Small intestine (tissue), 7 donors: ENCODE data around the gene IPO13. TPM values are rescaled to one million over a fixed set of nuclear protein-coding genes. Genes with fewer than 3 reads are reported as not detected.
A peak's percentile ranks its signal among the peaks of the same experiment; 100 is the strongest.

Experiments
- DNase-seq, 2 donors: peaks; one replicate each; pipeline versions ENCODE4 v3.0.0 to v3.0.0-alpha.2; 2013
- FAIRE-seq: peaks from 2 replicates; lab custom pipeline; 2012; peaks lifted over from hg19 to GRCh38; lab: Jason Lieb, UNC
- H3K27ac ChIP-seq, 3 donors: one replicate each; pipeline ENCODE4 v1.5.1; 2013; ENCODE audit warnings: low read length in 2 of 3, mild to moderate bottlenecking in 2 of 3, control low read depth in 1 of 3, inconsistent platforms in 1 of 3, low read depth in 1 of 3, moderate library complexity in 1 of 3
- H3K27me3 ChIP-seq, 3 donors: one replicate each; pipeline ENCODE4 v1.6.1; 2013; ENCODE audit warnings: low read length in 3 of 3, inconsistent platforms in 1 of 3; ENCODE audit not compliant: control insufficient read depth in 3 of 3, insufficient read depth in 3 of 3
- H3K36me3 ChIP-seq, 3 donors: one replicate each; pipeline ENCODE4 v1.6.1; 2013; ENCODE audit warnings: low read length in 3 of 3, inconsistent platforms in 1 of 3, low read depth in 1 of 3, mild to moderate bottlenecking in 1 of 3, moderate library complexity in 1 of 3; ENCODE audit not compliant: control insufficient read depth in 3 of 3, insufficient read depth in 2 of 3
- H3K4me1 ChIP-seq, 3 donors: one replicate each; pipeline ENCODE4 v1.6.1; 2013; ENCODE audit warnings: low read length in 2 of 3, inconsistent platforms in 1 of 3, low read depth in 1 of 3, mild to moderate bottlenecking in 1 of 3, moderate library complexity in 1 of 3; ENCODE audit not compliant: control insufficient read depth in 3 of 3, insufficient read depth in 2 of 3
- H3K4me3 ChIP-seq, 3 donors: one replicate each; pipeline ENCODE4 v1.5.1; 2013; ENCODE audit warnings: low read length in 3 of 3, control low read depth in 1 of 3, inconsistent platforms in 1 of 3, low read depth in 1 of 3, mild to moderate bottlenecking in 1 of 3, moderate library complexity in 1 of 3
- H3K9me3 ChIP-seq, 2 donors: one replicate each; pipeline ENCODE4 v1.6.1; 2013; ENCODE audit warnings: low read depth in 1 of 2, low read length in 1 of 2; ENCODE audit not compliant: control insufficient read depth in 2 of 2, insufficient read depth in 1 of 2
- WGBS, 3 donors: extraction: QIAGEN DNeasy Blood & Tissue Kit; methylation state at CpG; one replicate each; pipeline ENCODE4 v1.1.7; 2013; 5-methylcytosine and 5-hydroxymethylcytosine counted together
- polyA plus RNA-seq, 4 donors: library from polyadenylated mRNA; stranded (reverse) in 3 of 4; unstranded in 1 of 4; fragments of 200-250 nt in 3 of 4; fragments of 120-200 nt in 1 of 4; gene quantifications; one replicate each; pipeline versions ENCODE4 v1.2.1 to v1.2.3, GENCODE V29; 2013
- donor health status: healthy with polysubstance abuse.
- donor health status: control.
- donor health status: control.
- donor health status: Bipolar disorder and iron deficiency.
- donor health status: healthy.

The IPO13 gene
- polyA plus RNA-seq, 4 donors = 14.2 to 24.8 (median 20.1) TPM

DNA sequence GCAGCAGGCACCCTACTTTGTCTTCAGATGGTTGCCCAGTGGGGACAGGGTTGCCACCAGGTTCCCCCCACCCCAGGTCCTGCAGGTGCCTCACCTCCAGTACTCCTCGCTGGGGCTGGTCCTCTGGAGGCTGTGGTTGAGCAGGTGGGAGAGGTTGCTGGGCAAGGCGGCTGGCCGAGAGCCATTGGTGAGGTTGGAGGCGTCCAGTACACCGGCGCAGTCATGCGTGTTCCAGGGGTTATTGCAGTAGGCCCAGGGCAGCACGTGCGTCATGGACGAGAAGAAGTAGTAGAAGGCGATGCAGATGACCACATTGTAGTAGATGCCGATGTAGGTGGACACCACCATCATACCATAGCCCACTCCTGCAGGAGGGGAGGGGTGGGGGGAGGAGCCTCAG lies 61.5 kb downstream of the IPO13 start:
- Histone ChIP-seq H3K4me3 (no peak overlapping the region), H3K36me3 (peaks cover 0 to 10% (median 0%) of the 10 kb centered on the region in 3 donors), H3K27me3 (no peaks in the 10 kb centered on the region), H3K27ac (no peak overlapping the region), H3K4me1 (peaks cover 0 to 18% (median 0%) of the 10 kb centered on the region in 3 donors), H3K9me3 (no peaks in the 10 kb centered on the region)
- FAIRE-seq (no peak), DNase-seq (no peak)
- 93 to 96% (median 94%) methylated on average over 12 of the region's 12 CpGs for WGBS, 3 donors

DNA sequence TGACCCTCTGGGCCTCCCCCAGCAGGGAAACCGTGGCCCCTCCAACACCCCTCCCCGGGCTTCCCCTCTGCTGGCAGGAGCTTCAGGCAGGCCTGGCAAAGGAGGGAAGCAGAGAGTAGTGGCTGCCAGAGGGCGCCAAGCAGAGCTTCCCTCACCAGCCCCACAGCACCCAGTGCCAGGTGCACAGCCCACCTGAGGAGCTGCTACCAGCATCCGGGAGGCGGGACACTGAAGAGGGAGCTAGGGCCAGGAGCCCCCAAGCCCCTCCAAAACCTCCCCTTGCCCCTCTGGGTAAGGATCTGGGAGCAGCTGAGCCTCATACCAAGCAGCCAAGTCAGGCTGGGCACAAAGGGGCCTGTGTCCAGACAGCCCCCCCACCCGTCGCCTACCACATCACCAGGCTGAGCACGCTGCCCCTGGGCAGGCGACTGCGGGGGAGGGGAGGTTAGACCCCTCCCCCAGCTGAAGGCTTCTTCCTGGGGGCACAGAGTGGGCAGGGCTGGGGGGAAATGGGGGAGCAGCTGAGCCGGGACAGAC lies 64.3 kb downstream of the IPO13 start:
- Histone ChIP-seq H3K4me1 (peaks cover 0 to 25% (median 0%) of the 10 kb centered on the region in 3 donors), H3K4me3 (no peak overlapping the region), H3K9me3 (no peaks in the 10 kb centered on the region), H3K36me3 (peaks cover 0 to 11% (median 0%) of the 10 kb centered on the region in 3 donors), H3K27ac (no peak overlapping the region), H3K27me3 (no peaks in the 10 kb centered on the region)
- FAIRE-seq (no peak), DNase-seq (no peak)
- WGBS, 3 donors = 85 to 92% (median 89%) methylated on average over 9 to 11 of the region's 11 CpGs

DNA sequence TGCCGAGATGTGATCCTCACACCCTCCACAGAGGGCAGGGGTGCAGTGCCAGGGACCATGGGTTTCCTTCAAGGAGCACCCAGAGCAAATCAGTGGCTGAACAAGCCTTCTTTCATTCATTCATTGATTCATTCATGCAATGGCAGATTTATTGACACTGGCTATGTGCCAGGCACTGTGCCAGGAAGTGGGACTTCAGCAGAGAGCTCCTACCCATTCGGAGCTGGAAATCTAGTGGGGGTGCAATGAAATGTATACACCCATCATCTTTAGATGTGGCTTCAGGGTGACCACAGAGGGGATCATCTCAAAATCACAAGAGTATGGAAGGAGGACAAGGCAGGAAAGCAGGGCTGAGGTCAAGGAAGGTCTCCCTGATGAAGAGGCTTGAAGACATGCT lies 65.7 kb downstream of the IPO13 start:
- Histone ChIP-seq H3K4me1 (peaks cover 0 to 25% (median 0%) of the 10 kb centered on the region in 3 donors), H3K36me3 (peaks cover 0 to 6% (median 0%) of the 10 kb centered on the region in 3 donors), H3K9me3 (no peaks in the 10 kb centered on the region), H3K27me3 (no peaks in the 10 kb centered on the region), H3K27ac (no peak overlapping the region), H3K4me3 (no peak overlapping the region)
- peak in 1 of 2 donors; percentile 30 for DNase-seq
- 39 to 53% (median 50%) methylated on average over 2 of the region's 2 CpGs for WGBS, 3 donors
- no peak for FAIRE-seq

DNA sequence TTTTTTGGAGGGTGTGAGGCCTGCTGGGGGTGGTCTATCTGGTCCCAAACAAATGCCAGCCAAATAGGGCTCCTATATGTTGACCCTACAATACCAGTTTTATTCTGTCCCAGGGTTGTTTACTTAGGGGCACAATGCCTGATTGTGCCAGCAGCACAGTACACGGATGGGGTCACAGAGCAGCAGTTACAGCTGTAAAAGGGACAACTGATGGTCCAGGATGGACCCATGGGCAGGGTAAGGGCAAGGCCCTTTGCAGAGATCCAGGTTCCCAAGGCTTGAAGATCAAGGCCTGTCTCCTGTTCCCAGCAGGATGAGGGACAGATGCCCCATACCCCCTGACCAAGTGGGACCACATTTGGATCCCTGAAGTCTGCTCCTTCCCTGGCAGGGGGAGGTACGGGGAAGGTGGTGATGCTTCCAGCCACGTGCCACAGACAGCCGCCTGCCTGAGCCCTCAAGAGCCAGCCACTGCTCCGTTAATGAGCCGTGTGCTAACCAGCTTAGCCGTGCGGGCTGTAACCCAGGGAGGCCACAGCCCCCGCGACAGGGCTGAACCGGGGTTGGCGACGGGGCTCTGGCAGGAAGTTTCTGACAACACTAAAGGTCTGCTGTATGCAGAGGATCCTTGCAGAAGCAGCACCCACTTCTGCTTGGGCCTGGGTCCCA lies 66.3 kb downstream of the IPO13 start:
- 69 to 81% (median 77%) methylated on average over 11 to 13 of the region's 13 CpGs for whole genome bisulfite sequencing, 3 donors
- Histone ChIP-seq H3K4me1 (peaks cover 0 to 25% (median 0%) of the 10 kb centered on the region in 3 donors), H3K27me3 (no peaks in the 10 kb centered on the region), H3K9me3 (no peaks in the 10 kb centered on the region), H3K4me3 (no peak overlapping the region), H3K27ac (no peak overlapping the region), H3K36me3 (peaks cover 0 to 4% (median 0%) of the 10 kb centered on the region in 3 donors)
- DNase-seq (no peak), FAIRE-seq (no peak)

DNA sequence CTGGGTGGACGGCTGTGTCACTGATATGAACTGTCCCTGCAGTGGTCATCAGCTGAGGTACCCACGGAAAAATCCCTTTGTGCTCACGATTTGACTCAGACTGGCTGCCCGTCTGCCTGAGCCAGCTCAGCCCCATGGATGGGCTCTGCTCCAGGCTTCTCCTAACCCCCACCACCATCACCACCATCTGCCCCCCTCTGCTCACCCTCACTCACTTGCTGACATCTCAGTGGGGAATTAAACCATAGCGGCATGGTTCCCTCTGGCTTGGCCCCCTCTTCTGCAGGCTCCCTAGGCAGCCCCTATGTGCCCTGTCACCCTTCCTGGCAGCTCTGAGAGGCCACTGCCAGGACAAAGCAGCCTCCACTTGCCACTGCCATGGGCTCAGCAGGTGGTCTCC lies 67.2 kb downstream of the IPO13 start:
- H3K4me3 ChIP-seq = no peak overlapping the region
- FAIRE-seq (no peak), DNase-seq (no peak)
- H3K27ac ChIP-seq = no peak overlapping the region
- no peaks in the 10 kb centered on the region for H3K27me3 ChIP-seq
- 80 to 95% (median 89%) methylated on average over 5 of the region's 5 CpGs for WGBS, 3 donors
- H3K4me1 ChIP-seq = peaks cover 0 to 25% (median 0%) of the 10 kb centered on the region in 3 donors
- H3K9me3 ChIP-seq = no peaks in the 10 kb centered on the region
- peaks cover 0 to 4% (median 0%) of the 10 kb centered on the region in 3 donors for H3K36me3 ChIP-seq

DNA sequence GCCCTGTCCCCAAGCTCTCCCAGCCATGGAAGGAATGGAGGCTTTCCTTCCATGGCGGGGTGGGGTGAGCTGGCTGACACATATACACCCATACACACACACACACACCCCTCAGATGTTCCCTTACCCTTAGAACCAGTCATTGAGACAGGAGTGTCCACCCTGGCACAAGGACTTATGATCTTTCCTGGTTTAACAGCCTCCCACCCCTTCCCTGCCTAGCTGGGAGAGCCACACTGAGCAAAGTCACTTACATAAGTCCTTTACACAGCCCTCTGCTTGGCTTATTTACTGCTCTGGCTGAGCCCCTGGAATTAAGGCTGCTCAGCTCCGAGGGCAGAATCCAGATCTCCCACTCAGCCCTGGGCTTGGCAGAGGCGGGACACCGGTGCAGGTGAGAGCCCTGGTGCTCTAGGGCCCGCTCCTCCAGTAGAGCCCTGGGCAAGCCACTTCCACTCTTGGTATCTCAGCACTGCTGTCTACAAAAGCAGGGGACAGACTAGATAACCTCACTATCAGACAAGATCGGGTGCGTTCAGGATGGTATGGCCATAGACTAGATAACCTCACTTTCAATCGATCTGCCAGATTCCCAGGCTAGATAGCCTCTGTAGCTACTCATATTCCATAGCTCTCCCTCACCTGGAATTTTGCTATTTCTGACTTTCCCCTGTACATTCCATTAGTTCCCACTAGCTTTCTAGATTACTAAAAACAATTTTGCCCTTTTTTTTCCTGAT lies 67.8 kb downstream of the IPO13 start:
- no peaks in the 10 kb centered on the region for H3K27me3 ChIP-seq
- no peak for FAIRE-seq
- H3K9me3 ChIP-seq = no peaks in the 10 kb centered on the region
- WGBS, 3 donors = 63 to 71% (median 68%) methylated on average over 8 of the region's 8 CpGs
- H3K4me1 ChIP-seq = peaks cover 0 to 25% (median 0%) of the 10 kb centered on the region in 3 donors
- no peak overlapping the region for H3K4me3 ChIP-seq
- H3K27ac ChIP-seq = no peak overlapping the region
- peak in 1 of 2 donors; percentile 10 for DNase-seq
- H3K36me3 ChIP-seq = peaks cover 0 to 4% (median 0%) of the 10 kb centered on the region in 3 donors

DNA sequence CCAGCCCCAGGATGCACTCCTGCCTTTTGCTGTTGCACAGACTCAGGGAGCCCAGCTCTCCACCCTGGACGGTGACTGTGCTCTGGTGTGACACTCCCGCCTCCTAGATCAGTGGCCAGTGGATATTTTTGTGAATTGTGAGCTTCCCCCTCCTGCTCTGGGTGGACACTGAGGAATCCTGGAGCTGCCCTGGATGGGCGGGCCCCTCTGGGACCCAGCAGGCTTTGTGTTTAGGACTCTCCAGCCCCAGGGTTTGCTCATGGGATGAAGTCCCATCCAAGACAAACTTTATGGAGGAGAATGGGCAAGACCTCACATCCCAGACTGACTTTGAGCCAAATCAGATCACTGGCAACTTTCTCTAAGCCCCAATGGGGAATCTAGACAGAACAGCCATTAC lies 68.5 kb downstream of the IPO13 start:
- FAIRE-seq (no peak), DNase-seq (no peak)
- H3K4me3 ChIP-seq = no peak overlapping the region
- H3K27ac ChIP-seq = no peak overlapping the region
- H3K9me3 ChIP-seq = no peaks in the 10 kb centered on the region
- H3K36me3 ChIP-seq = peaks cover 0 to 2% (median 0%) of the 10 kb centered on the region in 3 donors
- no peaks in the 10 kb centered on the region for H3K27me3 ChIP-seq
- 69 to 92% (median 84%) methylated on average over 3 of the region's 3 CpGs for WGBS, 3 donors
- H3K4me1 ChIP-seq = peaks cover 0 to 25% (median 0%) of the 10 kb centered on the region in 3 donors

DNA sequence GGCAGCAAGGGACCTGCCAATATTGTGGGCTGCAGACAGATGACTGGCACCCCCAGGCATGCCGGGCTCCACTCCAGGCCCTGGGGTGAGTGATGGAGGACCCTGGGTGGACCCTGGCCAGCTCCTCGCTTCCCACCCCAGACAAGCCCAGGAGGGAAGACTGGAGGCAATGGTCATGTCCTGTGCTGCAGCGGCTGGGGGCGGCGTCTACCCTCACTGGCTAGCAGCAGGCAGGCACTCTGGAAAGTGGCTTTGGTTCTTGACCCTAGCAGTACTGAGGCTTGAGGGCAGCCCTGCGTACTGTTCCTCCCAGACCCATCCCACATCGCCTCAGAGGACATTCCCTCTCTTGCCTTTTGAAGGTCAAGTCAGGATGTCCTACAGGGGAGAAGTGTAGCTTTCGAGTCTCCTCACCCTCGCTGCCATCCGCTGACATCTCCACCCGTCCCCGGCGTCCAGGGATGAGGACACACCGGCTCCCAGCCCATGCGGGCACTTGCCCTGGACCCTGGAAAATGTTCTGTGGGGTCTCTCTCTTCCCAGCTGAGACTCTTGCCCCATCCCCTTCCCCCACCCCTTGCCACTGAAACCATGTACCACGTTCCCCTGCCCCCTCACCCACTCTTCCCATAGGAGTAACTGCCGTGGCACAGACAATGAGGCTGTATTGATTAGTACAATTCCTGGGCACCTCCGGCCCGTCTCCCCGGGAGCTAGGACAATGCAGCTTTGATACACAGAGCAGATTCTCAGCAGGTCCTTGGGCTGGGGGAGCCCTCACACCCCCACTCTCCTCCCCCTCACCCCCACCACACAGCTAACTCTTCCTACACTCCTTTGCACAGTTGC lies 69.5 kb downstream of the IPO13 start:
- peaks cover 0 to 2% (median 0%) of the 10 kb centered on the region in 3 donors for H3K36me3 ChIP-seq
- 86 to 90% (median 87%) methylated on average over 16 to 20 of the region's 20 CpGs for WGBS, 3 donors
- FAIRE-seq = no peak
- no peak overlapping the region for H3K27ac ChIP-seq
- H3K4me3 ChIP-seq = no peak overlapping the region
- DNase-seq = no peak
- H3K27me3 ChIP-seq = no peaks in the 10 kb centered on the region
- peaks cover 0 to 23% (median 0%) of the 10 kb centered on the region in 3 donors for H3K4me1 ChIP-seq
- H3K9me3 ChIP-seq = no peaks in the 10 kb centered on the region
